ENCODE results near the gene IKZF3. TPM values are rescaled to one million over a fixed set of nuclear protein-coding genes. Genes with fewer than 3 reads are reported as not detected.
"Not testable (repeated sequence)": the region's sequence is repeated elsewhere in the genome, so short reads cannot be mapped to it uniquely, and the experiment has no call there.

Gene IKZF3
- total RNA-seq, 2 experiments from 2014 or later = 31.1 to 31.9 TPM

- H3K36me3 Mint-ChIP-seq (ENCODE audit: low read depth) = no peaks in the 10 kb centered on the region
- ChIA-PET CTCF (interaction anchor here (0.8 kb wide), 1 partner anchor 113 kb away, joined by 3 read pairs; no protein-coding TSS in a partner anchor), POLR2A (interaction anchor here (0.9 kb wide), 1 partner anchor 33 kb away, joined by 3 read pairs; no protein-coding TSS in a partner anchor)
- H3K4me1 Mint-ChIP-seq (ENCODE audit: low read depth) = peaks cover 31% of the 10 kb centered on the region
- no peak overlapping the region for H3K27ac Mint-ChIP-seq
- no peaks in the 10 kb centered on the region for H3K9me3 Mint-ChIP-seq (ENCODE audit: insufficient read depth)
- ATAC-seq (no peak), DNase-seq (no peak)
- no peak overlapping the region for H3K4me3 Mint-ChIP-seq
- H3K27me3 Mint-ChIP-seq (ENCODE audit: low read depth) = peaks cover 26% of the 10 kb centered on the region
Measured at GRCh38 chr17:39736319-39737165, 127.6 kb downstream of the IKZF3 start.

- no peaks in the 10 kb centered on the region for H3K36me3 Mint-ChIP-seq (ENCODE audit: low read depth)
- CTCF ChIA-PET = interaction anchor here (0.8 kb wide), 1 partner anchor 113 kb away, joined by 3 read pairs; no protein-coding TSS in a partner anchor
- H3K4me1 Mint-ChIP-seq (ENCODE audit: low read depth) = peaks cover 29% of the 10 kb centered on the region
- H3K4me3 Mint-ChIP-seq = no peak overlapping the region
- no peaks in the 10 kb centered on the region for H3K9me3 Mint-ChIP-seq (ENCODE audit: insufficient read depth)
- H3K27ac Mint-ChIP-seq = no peak overlapping the region
- DNase-seq (no peak), ATAC-seq (no peak)
- POLR2A ChIA-PET = no interaction called here
- peaks cover 24% of the 10 kb centered on the region for H3K27me3 Mint-ChIP-seq (ENCODE audit: low read depth)
Measured at GRCh38 chr17:39735882-39736281, 128.2 kb downstream of the IKZF3 start.

DNA sequence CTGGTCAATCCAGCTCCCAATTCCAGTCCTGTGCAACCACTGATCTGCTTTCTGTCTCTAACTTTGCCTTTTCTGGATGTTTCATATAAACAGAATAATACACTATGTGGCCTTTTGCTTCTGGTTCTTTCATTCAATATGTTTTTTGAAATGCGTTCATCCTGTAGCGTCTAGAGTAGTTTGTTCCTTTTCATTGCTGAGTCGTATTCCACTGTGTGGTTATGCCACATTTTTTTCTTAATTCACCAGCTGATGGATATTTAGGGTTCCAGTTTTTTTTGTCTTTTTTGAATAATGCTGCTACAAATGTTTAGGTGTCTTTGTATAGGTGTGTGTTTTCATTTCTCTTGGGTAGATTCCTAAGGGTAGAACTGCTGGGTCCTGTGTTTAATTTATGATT lies 131.5 kb downstream of the IKZF3 start:
- H3K4me3 Mint-ChIP-seq = no peak overlapping the region
- peaks cover 16% of the 10 kb centered on the region for H3K36me3 Mint-ChIP-seq (ENCODE audit: low read depth)
- DNase-seq = no peak
- CTCF ChIA-PET = interaction anchor here (0.9 to 5.6 kb wide), 3 partner anchors 62 to 110 kb away, joined by 3 to 56 read pairs (median 4); partner anchors contain the start of gene PNMT
- peaks cover 20% of the 10 kb centered on the region for H3K27me3 Mint-ChIP-seq (ENCODE audit: low read depth)
- peaks cover 17% of the 10 kb centered on the region for H3K4me1 Mint-ChIP-seq (ENCODE audit: low read depth)
- H3K9me3 Mint-ChIP-seq (ENCODE audit: insufficient read depth) = no peaks in the 10 kb centered on the region
- POLR2A ChIA-PET = interaction anchor here (0.6 kb wide), 1 partner anchor 180 kb away, joined by 4 read pairs; no protein-coding TSS in a partner anchor
- no peak for ATAC-seq
- no peak overlapping the region for H3K27ac Mint-ChIP-seq

- ChIA-PET CTCF (interaction anchor here (0.5 to 5.6 kb wide), 39 partner anchors 10 to 339 kb away, joined by 3 to 56 read pairs (median 4); partner anchors contain the start of genes PGAP3, PNMT, PSMD3 and STARD3), POLR2A (interaction anchor here (0.6 to 3.0 kb wide), 19 partner anchors 8 to 134 kb away, joined by 3 to 18 read pairs (median 4); partner anchors contain the start of genes ERBB2, IKZF3 and PGAP3)
- Mint-ChIP-seq H3K4me1 (ENCODE audit: low read depth) (peaks cover 17% of the 10 kb centered on the region), H3K27me3 (ENCODE audit: low read depth) (peaks cover 6% of the 10 kb centered on the region), H3K36me3 (ENCODE audit: low read depth) (peaks cover 16% of the 10 kb centered on the region), H3K9me3 (ENCODE audit: insufficient read depth) (no peaks in the 10 kb centered on the region), H3K27ac (peak within 1 kb of the TSS; percentile 88), H3K4me3 (peak within 1 kb of the TSS; percentile 91)
- DNase-seq = peak; percentile 95
- ATAC-seq = peak; percentile 92
Measured at GRCh38 chr17:39730095-39730921, 133.8 kb downstream of the IKZF3 start, which contains the start of gene MIEN1. TSS of gene MIEN1 (minus strand) at chr17:39730532. CDS start at chr17:39730495, 37 bp downstream.

DNA sequence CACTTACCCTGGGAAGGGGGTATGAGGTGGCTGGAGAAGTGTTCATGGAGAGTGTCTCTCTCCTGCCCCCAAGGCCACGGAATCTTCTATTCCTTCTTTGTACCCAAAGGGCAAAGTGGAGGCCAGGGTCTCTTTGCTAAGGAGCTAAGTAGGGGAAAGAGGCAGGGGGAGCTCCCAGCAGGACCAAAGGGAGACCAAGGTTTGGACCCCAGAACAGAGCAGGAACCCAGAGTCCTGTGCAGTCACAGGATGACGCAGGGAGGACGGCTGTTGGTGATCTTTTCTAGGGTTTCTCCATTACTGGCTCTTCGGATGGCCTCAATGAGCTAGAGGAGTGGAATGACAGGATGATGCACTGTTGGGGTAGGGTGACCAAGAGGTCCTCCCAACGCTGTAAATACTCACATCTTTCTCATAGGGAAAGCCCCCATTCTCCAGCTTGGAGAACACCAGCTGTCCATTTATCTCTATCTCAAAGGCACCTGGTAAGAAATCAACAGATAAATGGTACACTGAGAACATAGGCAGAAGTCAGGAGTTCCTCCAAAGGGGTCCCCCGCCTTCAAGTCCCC lies 134.7 kb downstream of the IKZF3 start:
- CTCF ChIA-PET = interaction anchor here (0.7 to 5.6 kb wide), 28 partner anchors 9 to 340 kb away, joined by 3 to 56 read pairs (median 4); partner anchors contain the start of genes IKZF3, PGAP3, PNMT and PSMD3
- Mint-ChIP-seq H3K9me3 (ENCODE audit: insufficient read depth) (no peaks in the 10 kb centered on the region), H3K4me3 (peak overlapping the region; percentile 91), H3K27me3 (ENCODE audit: low read depth) (peaks cover 4% of the 10 kb centered on the region), H3K27ac (peak overlapping the region; percentile 88), H3K4me1 (ENCODE audit: low read depth) (peaks cover 17% of the 10 kb centered on the region), H3K36me3 (ENCODE audit: low read depth) (peaks cover 16% of the 10 kb centered on the region)
- DNase-seq (no peak), ATAC-seq (no peak)
- POLR2A ChIA-PET = interaction anchor here (0.9 to 3.0 kb wide), 17 partner anchors 9 to 251 kb away, joined by 3 to 18 read pairs (median 4); partner anchors contain the start of genes ERBB2, PGAP3 and PSMD3

DNA sequence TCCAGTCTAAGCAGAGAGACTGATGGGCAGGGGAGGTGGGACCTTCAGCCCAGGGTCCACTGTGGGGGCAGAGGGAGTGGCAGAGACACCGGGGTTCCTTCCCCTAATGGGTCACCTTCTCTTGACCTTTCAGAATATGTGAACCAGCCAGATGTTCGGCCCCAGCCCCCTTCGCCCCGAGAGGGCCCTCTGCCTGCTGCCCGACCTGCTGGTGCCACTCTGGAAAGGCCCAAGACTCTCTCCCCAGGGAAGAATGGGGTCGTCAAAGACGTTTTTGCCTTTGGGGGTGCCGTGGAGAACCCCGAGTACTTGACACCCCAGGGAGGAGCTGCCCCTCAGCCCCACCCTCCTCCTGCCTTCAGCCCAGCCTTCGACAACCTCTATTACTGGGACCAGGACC lies 136.6 kb downstream of the IKZF3 start:
- H3K27ac Mint-ChIP-seq = no peak overlapping the region
- no peaks in the 10 kb centered on the region for H3K9me3 Mint-ChIP-seq (ENCODE audit: insufficient read depth)
- CTCF ChIA-PET = interaction anchor here (0.6 to 5.6 kb wide), 2 partner anchors 105 to 1125 kb away, joined by 3 to 56 read pairs; no protein-coding TSS in a partner anchor
- ATAC-seq = no peak
- H3K36me3 Mint-ChIP-seq (ENCODE audit: low read depth) = peaks cover 16% of the 10 kb centered on the region
- no peak for DNase-seq
- POLR2A ChIA-PET = no interaction called here
- H3K4me3 Mint-ChIP-seq = no peak overlapping the region
- peaks cover 17% of the 10 kb centered on the region for H3K4me1 Mint-ChIP-seq (ENCODE audit: low read depth)
- peaks cover 2% of the 10 kb centered on the region for H3K27me3 Mint-ChIP-seq (ENCODE audit: low read depth)

- CTCF ChIA-PET = no interaction called here
- peaks cover 16% of the 10 kb centered on the region for H3K36me3 Mint-ChIP-seq (ENCODE audit: low read depth)
- no peak for DNase-seq
- peaks cover 17% of the 10 kb centered on the region for H3K4me1 Mint-ChIP-seq (ENCODE audit: low read depth)
- H3K9me3 Mint-ChIP-seq (ENCODE audit: insufficient read depth) = no peaks in the 10 kb centered on the region
- no peak overlapping the region for H3K4me3 Mint-ChIP-seq
- H3K27me3 Mint-ChIP-seq (ENCODE audit: low read depth) = no peaks in the 10 kb centered on the region
- POLR2A ChIA-PET = no interaction called here
- no peak for ATAC-seq
- no peak overlapping the region for H3K27ac Mint-ChIP-seq
Measured at GRCh38 chr17:39726617-39727016, 137.5 kb downstream of the IKZF3 start.

DNA sequence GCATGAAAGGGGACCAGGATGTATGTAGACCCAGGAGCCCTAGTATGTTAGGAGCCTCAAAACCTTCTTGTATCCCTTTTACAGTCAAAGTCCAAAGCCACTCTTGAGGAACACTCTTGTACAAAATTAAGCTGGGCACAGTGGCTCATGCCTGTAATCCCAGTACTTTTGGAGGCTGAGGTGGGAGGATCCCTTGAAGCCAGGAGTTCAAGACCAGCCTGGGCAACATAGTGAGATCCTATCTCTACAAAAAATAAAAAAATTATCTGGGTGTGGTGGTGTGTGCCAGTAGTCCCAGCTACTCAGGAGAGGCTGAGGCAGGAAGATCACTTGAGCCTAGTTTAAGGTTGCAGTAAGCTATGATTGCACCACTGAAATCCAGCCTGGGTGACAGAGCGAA lies 138.2 kb downstream of the IKZF3 start:
- H3K27me3 Mint-ChIP-seq (ENCODE audit: low read depth); H3K4me3 Mint-ChIP-seq; H3K27ac Mint-ChIP-seq; H3K9me3 Mint-ChIP-seq (ENCODE audit: insufficient read depth); ATAC-seq; DNase-seq: not testable (repeated sequence)
- ChIA-PET POLR2A (interaction anchor here (0.7 to 1.2 kb wide), 2 partner anchors 29 to 200 kb away, joined by 3 read pairs; no protein-coding TSS in a partner anchor), CTCF (interaction anchor here (1.5 kb wide), 1 partner anchor 104 kb away, joined by 3 read pairs; no protein-coding TSS in a partner anchor)
- Mint-ChIP-seq H3K36me3 (ENCODE audit: low read depth) (peaks cover 16% of the 10 kb centered on the region), H3K4me1 (ENCODE audit: low read depth) (peaks cover 14% of the 10 kb centered on the region)

GRCh38 chr17:39724731-39725130 lies 139.4 kb downstream of the IKZF3 start:
- CTCF ChIA-PET = interaction anchor here (1.5 kb wide), 1 partner anchor 103 kb away, joined by 3 read pairs; no protein-coding TSS in a partner anchor
- Mint-ChIP-seq H3K4me1 (ENCODE audit: low read depth) (peaks cover 10% of the 10 kb centered on the region), H3K4me3 (no peak overlapping the region), H3K36me3 (ENCODE audit: low read depth) (peaks cover 14% of the 10 kb centered on the region), H3K9me3 (ENCODE audit: insufficient read depth) (no peaks in the 10 kb centered on the region), H3K27me3 (ENCODE audit: low read depth) (no peaks in the 10 kb centered on the region), H3K27ac (no peak overlapping the region)
- ATAC-seq = no peak
- no peak for DNase-seq
- POLR2A ChIA-PET = interaction anchor here (0.6 to 1.2 kb wide), 2 partner anchors 21 to 30 kb away, joined by 3 read pairs; no protein-coding TSS in a partner anchor

- CTCF ChIA-PET = interaction anchor here (0.6 kb wide), 1 partner anchor 98 kb away, joined by 3 read pairs; no protein-coding TSS in a partner anchor
- POLR2A ChIA-PET = interaction anchor here (1.0 kb wide), 1 partner anchor 7 kb away, joined by 4 read pairs; the partner anchor contains the start of gene MIEN1
- Mint-ChIP-seq H3K27ac (no peak overlapping the region), H3K9me3 (ENCODE audit: insufficient read depth) (no peaks in the 10 kb centered on the region), H3K4me1 (ENCODE audit: low read depth) (no peaks in the 10 kb centered on the region), H3K27me3 (ENCODE audit: low read depth) (no peaks in the 10 kb centered on the region), H3K4me3 (no peak overlapping the region), H3K36me3 (ENCODE audit: low read depth) (peaks cover 3% of the 10 kb centered on the region)
- DNase-seq (no peak), ATAC-seq (peak; percentile 50)
Measured at GRCh38 chr17:39722965-39723848, 140.9 kb downstream of the IKZF3 start.

All from activated CD8-positive, alpha-beta T cell treated with anti-CD3 and anti-CD28 coated beads, Interleukin-2, amount 10 ng/mL, durations not matched to agents 7 days and 5 days (primary cell).